NB4 (cell line): ENCODE measurements around the gene SLC16A11.

Experiments used
- CTCF ChIP-seq: IDR thresholded peaks from one replicate; pipeline ENCODE4 v1.5.1; 2012; ENCODE audit warnings: low read depth, low read length
- POLR2A ChIP-seq: IDR thresholded peaks from 2 replicates; pipeline ENCODE4 v1.6.1; 2011; ENCODE audit warnings: mild to moderate bottlenecking; ENCODE audit not compliant: insufficient read length; ENCODE audit errors: extremely low read depth

- TF ChIP-seq CTCF: no peak
- TF ChIP-seq POLR2A: no peak
These were observed 14.8 kb downstream of the SLC16A11 start for GRCh38 chr17:7029096-7029495.
